Measurements from ENCODE around the gene MALAT1. TPM values are rescaled to one million over a fixed set of nuclear protein-coding genes. Genes with fewer than 3 reads are reported as not detected.

The MALAT1 gene
- total and polyA plus RNA-seq, 2 of the 8 experiments (the other 6 are each of a cell fraction or from before 2014, with no cell fraction given), result 115 to 984 TPM

DNA sequence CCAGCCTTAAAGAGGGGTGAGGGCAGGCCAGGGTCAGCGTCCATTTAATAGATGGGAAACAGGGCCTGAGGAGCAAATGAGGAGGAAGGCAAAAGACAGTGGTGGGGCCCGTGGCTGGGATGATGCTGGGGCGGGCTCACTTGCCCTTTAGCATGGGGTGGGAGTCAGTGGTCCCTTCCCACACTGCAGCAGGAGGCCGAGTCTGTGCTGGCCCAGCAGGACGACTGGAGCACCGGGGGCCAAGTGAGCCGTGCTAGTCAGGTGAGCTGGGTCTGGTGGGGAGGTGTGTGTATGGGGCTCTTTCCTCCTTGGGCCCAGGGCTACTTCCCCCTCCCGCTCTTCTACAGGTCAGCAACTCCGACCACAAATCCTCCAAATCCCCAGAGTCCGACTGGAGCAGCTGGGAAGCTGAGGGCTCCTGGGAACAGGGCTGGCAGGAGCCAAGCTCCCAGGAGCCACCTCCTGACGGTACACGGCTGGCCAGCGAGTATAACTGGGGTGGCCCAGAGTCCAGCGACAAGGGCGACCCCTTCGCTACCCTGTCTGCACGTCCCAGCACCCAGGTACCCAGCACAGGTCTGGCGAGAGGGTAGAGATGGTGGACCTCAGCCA, 38.9 kb downstream of the MALAT1 start:
- peaks cover 16% of the 10 kb centered on the region for H3K23me2 ChIP-seq (ENCODE audit: low read depth, low read length)
- TF ChIP-seq FOSL1 (IDR thresholded peaks at IDR 0.05; ENCODE audit: insufficient read depth, low read depth, low read length) (no peak), KDM4A (IDR thresholded peaks at IDR 0.05; ENCODE audit: low read depth, low read length, severe bottlenecking) (no peak), GABPA (IDR thresholded peaks at IDR 0.05; ENCODE audit: borderline replicate concordance, insufficient read depth, low read length) (no peak), HDAC2 (IDR thresholded peaks at IDR 0.05; ENCODE audit: borderline replicate concordance in 1 of 2, low read depth in 2 of 2, low read length in 2 of 2) (no peak), SAP30 (IDR thresholded peaks at IDR 0.05; ENCODE audit: insufficient read depth, insufficient replicate concordance, low read length) (no peak), SRF (IDR thresholded peaks at IDR 0.05; ENCODE audit: low read depth, low read length) (no peak), TAF7 (optimal IDR thresholded peaks at IDR 0.05; ENCODE audit: borderline replicate concordance, low read depth, low read length) (no peak), RFX5 (IDR thresholded peaks at IDR 0.05; ENCODE audit: borderline replicate concordance, low read depth, low read length) (no peak), BCL11A (IDR thresholded peaks at IDR 0.05; ENCODE audit: low read depth in 2 of 2, low read length in 2 of 2) (no peak), BACH1 (IDR thresholded peaks at IDR 0.05; ENCODE audit: low read length) (no peak)
- peaks cover 0 to 9% (median 1%) of the 10 kb centered on the region in 4 experiments; a peak in 5 of 7 replicates for H3K4me1 ChIP-seq (replicated peaks in 1 of 4; ENCODE audit: control insufficient read depth in 3 of 4, insufficient read depth in 4 of 4, low read length in 3 of 4)
- H2BK5ac ChIP-seq (ENCODE audit: low read depth, low read length), result no peak overlapping the region
- FAIRE-seq (no peak), DNase-seq (ENCODE audit: low read depth in 1 of 2, low spot score in 2 of 2) (no peak)
- H3K9me3 ChIP-seq (ENCODE audit: insufficient read depth in 2 of 2, low read depth in 1 of 2, low read length in 1 of 2), result no peaks in the 10 kb centered on the region
- H3K14ac ChIP-seq (ENCODE audit: insufficient read length), result no peak overlapping the region
- no peak overlapping the region for H3K23ac ChIP-seq (ENCODE audit: insufficient read length)
- no peak overlapping the region for H3K56ac ChIP-seq (replicated peaks; ENCODE audit: insufficient read length, low read depth, low read length)
- no peak overlapping the region for H2AFZ ChIP-seq (ENCODE audit: low read length)
- no peak overlapping the region for H4K91ac ChIP-seq (replicated peaks; ENCODE audit: insufficient read length, low read length)
- H3K4me3 ChIP-seq (ENCODE audit: extremely low read depth in 1 of 4, insufficient read depth in 2 of 4, low read depth in 3 of 4, low read length in 4 of 4), result no peak overlapping the region
- no peak overlapping the region for H2BK15ac ChIP-seq (ENCODE audit: low read length)
- no peaks in the 10 kb centered on the region for H3K79me1 ChIP-seq (ENCODE audit: low read depth, low read length)
- H3K4me2 ChIP-seq (ENCODE audit: insufficient read depth in 1 of 2, low read depth in 2 of 2, low read length in 2 of 2), result no peak overlapping the region
- peak overlapping the region; percentile 75; the same call in 1 of the 2 replicates for H4K8ac ChIP-seq (ENCODE audit: extremely low read depth, insufficient read depth, low read length)
- H3K36me3 ChIP-seq (ENCODE audit: control insufficient read depth in 2 of 4, insufficient read depth in 4 of 4, low read length in 3 of 4), result peaks cover 2 to 7% (median 4%) of the 10 kb centered on the region in 4 experiments; a peak in 6 of 8 replicates
- peaks cover 3 to 15% of the 10 kb centered on the region in 2 experiments for H4K20me1 ChIP-seq (replicated peaks in 1 of 2; ENCODE audit: control insufficient read depth in 1 of 2, insufficient read depth in 2 of 2, low read length in 2 of 2)
- CTCF ChIA-PET (ENCODE audit: partially characterized antibody), result interaction anchor here (0.5 to 6.4 kb wide), 7 partner anchors 9 to 826 kb away, joined by 3 to 108 read pairs (median 3); partner anchors contain the start of gene SCYL1
- 94% methylated on average over 18 of the region's 18 CpGs; no CpG with 5 or more reads in 1 of the 2 experiments for WGBS, 2 experiments (ENCODE audit: extremely low coverage in 1 of 2, insufficient coverage in 1 of 2, insufficient read length in 1 of 2, insufficient replicate concordance in 2 of 2, low coverage in 1 of 2, low lambda C conversion rate in 2 of 2, missing lambda C conversion rate in 1 of 2)
- H4K5ac ChIP-seq (ENCODE audit: insufficient read length, low read depth, low read length), result no peak overlapping the region
- no peak overlapping the region for H2BK12ac ChIP-seq (ENCODE audit: low read depth, low read length)
- no peak overlapping the region for H3K4ac ChIP-seq (replicated peaks; ENCODE audit: insufficient read length, low read depth, low read length)
- POLR2A ChIA-PET (ENCODE audit: partially characterized antibody), result interaction anchor here (0.7 to 5.2 kb wide), 8 partner anchors 10 to 69 kb away, joined by 3 to 62 read pairs (median 8); partner anchors contain the start of genes FAM89B and SCYL1
- H2BK20ac ChIP-seq (ENCODE audit: low read length), result no peak overlapping the region
- no peak overlapping the region for H3K27ac ChIP-seq (ENCODE audit: low read depth, low read length)
- peaks cover 0 to 24% (median 13%) of the 10 kb centered on the region in 4 experiments; a peak in 6 of 7 replicates for H3K27me3 ChIP-seq (replicated peaks in 1 of 4; ENCODE audit: control insufficient read depth in 3 of 4, extremely low read depth in 1 of 4, insufficient read depth in 3 of 4, low read length in 3 of 4)
- no peak overlapping the region for H2BK120ac ChIP-seq (replicated peaks; ENCODE audit: low read depth, low read length)
- H3K18ac ChIP-seq (ENCODE audit: extremely low read depth, low read length), result no peak overlapping the region
- no peaks in the 10 kb centered on the region for H3K79me2 ChIP-seq (ENCODE audit: control insufficient read depth in 1 of 2, insufficient read depth in 2 of 2, low read length in 2 of 2)
- no peak overlapping the region for H2AK5ac ChIP-seq (ENCODE audit: low read depth, low read length)
- H3K9ac ChIP-seq (replicated peaks in 1 of 4; ENCODE audit: extremely low read depth in 1 of 4, low read depth in 3 of 4, low read length in 3 of 4), result no peak overlapping the region
